K562 (cell line): ENCODE data around the gene HSPA4. TPM values are rescaled to one million over a fixed set of nuclear protein-coding genes. Genes with fewer than 3 reads are reported as not detected.

ENCODE experiments used
- HEY1 ChIP-seq: fragments of 250-450 bp; sonication (Bioruptor Pico); IDR thresholded peaks from 2 replicates; pipeline ENCODE4 v1.5.0; 2020; ENCODE audit warnings: mild to moderate bottlenecking, moderate library complexity, borderline replicate concordance
- PCBP1 ChIP-seq: fragments of 200-400 bp; formaldehyde crosslinking; IDR thresholded peaks from 2 replicates; pipeline ENCODE4 v1.6.1; 2018; ENCODE audit warnings: mild to moderate bottlenecking, low read depth, low read length; ENCODE audit not compliant: poor library complexity, severe bottlenecking
- POLR2H ChIP-seq: IDR thresholded peaks from 2 replicates; pipeline ENCODE4 v1.6.1; 2016; ENCODE audit warnings: missing genetic modification characterization, low read depth, mild to moderate bottlenecking, control low read depth, missing compliant biosample characterization, moderate library complexity
- RUNX1 ChIP-seq: sonication (generic); IDR thresholded peaks from 2 replicates; pipeline ENCODE4 v1.6.1; 2016; ENCODE audit warnings: antibody characterized with exemption, low read depth
- SP2 ChIP-seq: IDR thresholded peaks from 2 replicates; pipeline ENCODE4 v1.6.1; 2011; ENCODE audit warnings: mild to moderate bottlenecking, low read depth, low read length, moderate library complexity; ENCODE audit not compliant: poor library complexity, severe bottlenecking; ENCODE audit errors: extremely low read depth
- YBX1 ChIP-seq: fragments of 450-650 bp; IDR thresholded peaks from 2 replicates; pipeline ENCODE4 v1.7.1; 2016; ENCODE audit warnings: mild to moderate bottlenecking
- ZBTB49 ChIP-seq: sonication (generic); formaldehyde crosslinking; IDR thresholded peaks from 2 replicates; pipeline ENCODE4 v1.8.0; 2022; ENCODE audit warnings: missing genetic modification reagents, mild to moderate bottlenecking, borderline replicate concordance
- ZNF324 ChIP-seq: fragments of 250-450 bp; sonication (Bioruptor Pico); IDR thresholded peaks from 2 replicates; pipeline ENCODE4 v1.4.0; 2020; ENCODE audit warnings: mild to moderate bottlenecking
- ZNF407 ChIP-seq: fragments of 450-650 bp; IDR thresholded peaks from 2 replicates; pipeline ENCODE4 v1.6.1; 2016; ENCODE audit warnings: low read depth
- ZNF584 ChIP-seq: fragments of 200-800 bp; sonication (Bioruptor generic); IDR thresholded peaks from 2 replicates; pipeline ENCODE4 v1.6.1; 2016; ENCODE audit warnings: low read depth, mild to moderate bottlenecking, missing genetic modification characterization, missing compliant biosample characterization
- ZNF766 ChIP-seq: fragments of 200-800 bp; sonication (Bioruptor generic); conservative IDR thresholded peaks from 2 replicates; pipeline ENCODE4 v1.6.1; 2016; ENCODE audit warnings: missing genetic modification characterization, missing compliant biosample characterization
- ZSCAN32 ChIP-seq: fragments of 450-650 bp; formaldehyde crosslinking; IDR thresholded peaks from 2 replicates; pipeline ENCODE4 v1.4.0; 2020; ENCODE audit warnings: mild to moderate bottlenecking, moderate library complexity
- polyA plus RNA-seq, 8 experiments: library from polyadenylated mRNA; depleted of rRNA in 4 of 8; stranded (reverse) in 5 of 8; unstranded in 3 of 8; fragments of >200 nt; fragmentation: Nextera tagmentation in 2 of 8; fragmentation: Illumina TruSeq in 1 of 8; extraction: Ambion mirVana in 2 of 8; extraction: Trizol in 1 of 8; gene quantifications; 2 replicates each; pipeline versions ENCODE4 v1.2.1 to v1.2.3, GENCODE V29; 2011 to 2014; ENCODE audit warnings: inconsistent platforms in 1 of 8, missing spikeins in 1 of 8
- total RNA-seq, 7 experiments: library from RNA; depleted of rRNA in 6 of 7; stranded (reverse); fragments of >200 nt in 6 of 7; fragmentation: Illumina TruSeq in 2 of 7; extraction: Trizol in 2 of 7; gene quantifications; 2 replicates each; pipeline versions ENCODE4 v1.2.1 to v1.2.3, GENCODE V29; 2011 to 2021; ENCODE audit warnings: low replicate concordance in 1 of 7
- TF ChIP-seq, protein P1 (sequence below): sonication (generic); formaldehyde crosslinking; IDR thresholded peaks from 2 replicates; pipeline ENCODE4 v1.8.0; 2023; ENCODE audit warnings: mild to moderate bottlenecking, missing genetic modification reagents
- TF ChIP-seq, protein P2 (sequence below): fragments of 250-450 bp; sonication (Bioruptor Pico); IDR thresholded peaks from 2 replicates; pipeline ENCODE4 v1.9.0; 2021; ENCODE audit warnings: mild to moderate bottlenecking

The HSPA4 gene
- total and polyA plus RNA-seq, 9 of the 15 experiments (the other 6 are each of a cell fraction or from before 2014, with no cell fraction given) = 90.3 to 286 (median 148) TPM

DNA sequence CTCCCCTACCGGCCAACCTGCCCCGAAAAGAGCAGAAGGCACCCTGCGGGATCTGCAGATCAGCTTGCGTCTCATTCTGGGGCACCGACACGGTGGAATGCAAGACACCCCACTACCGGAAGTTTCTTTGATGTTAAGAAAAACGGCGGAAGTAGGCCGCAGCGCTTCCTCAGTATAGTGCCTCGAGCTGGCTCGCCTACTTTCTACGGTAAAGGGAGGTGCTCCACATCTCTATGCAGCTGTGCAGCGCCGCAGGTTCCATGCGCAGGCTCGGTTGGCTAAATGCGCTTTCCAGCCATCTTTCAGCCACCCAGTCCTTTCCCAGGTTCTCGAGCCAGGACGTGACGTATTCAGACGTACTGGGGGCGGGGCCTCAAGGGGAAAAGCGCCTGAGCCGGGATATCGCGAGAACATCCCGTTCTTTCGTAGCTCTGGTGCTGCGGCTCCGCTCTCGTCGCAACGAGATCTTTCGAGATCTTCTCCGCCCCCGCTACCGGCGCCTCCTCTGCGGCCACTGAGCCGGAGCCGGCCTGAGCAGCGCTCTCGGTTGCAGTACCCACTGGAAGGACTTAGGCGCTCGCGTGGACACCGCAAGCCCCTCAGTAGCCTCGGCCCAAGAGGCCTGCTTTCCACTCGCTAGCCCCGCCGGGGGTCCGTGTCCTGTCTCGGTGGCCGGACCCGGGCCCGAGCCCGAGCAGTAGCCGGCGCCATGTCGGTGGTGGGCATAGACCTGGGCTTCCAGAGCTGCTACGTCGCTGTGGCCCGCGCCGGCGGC is at the start of gene HSPA4 (continued):
- TF ChIP-seq, protein P1, sequence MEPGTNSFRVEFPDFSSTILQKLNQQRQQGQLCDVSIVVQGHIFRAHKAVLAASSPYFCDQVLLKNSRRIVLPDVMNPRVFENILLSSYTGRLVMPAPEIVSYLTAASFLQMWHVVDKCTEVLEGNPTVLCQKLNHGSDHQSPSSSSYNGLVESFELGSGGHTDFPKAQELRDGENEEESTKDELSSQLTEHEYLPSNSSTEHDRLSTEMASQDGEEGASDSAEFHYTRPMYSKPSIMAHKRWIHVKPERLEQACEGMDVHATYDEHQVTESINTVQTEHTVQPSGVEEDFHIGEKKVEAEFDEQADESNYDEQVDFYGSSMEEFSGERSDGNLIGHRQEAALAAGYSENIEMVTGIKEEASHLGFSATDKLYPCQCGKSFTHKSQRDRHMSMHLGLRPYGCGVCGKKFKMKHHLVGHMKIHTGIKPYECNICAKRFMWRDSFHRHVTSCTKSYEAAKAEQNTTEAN = no peak
- TF ChIP-seq, protein P2, sequence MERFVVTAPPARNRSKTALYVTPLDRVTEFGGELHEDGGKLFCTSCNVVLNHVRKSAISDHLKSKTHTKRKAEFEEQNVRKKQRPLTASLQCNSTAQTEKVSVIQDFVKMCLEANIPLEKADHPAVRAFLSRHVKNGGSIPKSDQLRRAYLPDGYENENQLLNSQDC (CRISPR knock-in tag) = 0 out of 2 replicates have a peak, but pooled peaks have one; percentile 40
- no peak for TF ChIP-seq SP2
- 0 out of 2 replicates have a peak, but pooled peaks have one; percentile 13 for TF ChIP-seq ZBTB49 (CRISPR knock-in tag)
- no peak for TF ChIP-seq ZSCAN32 (CRISPR knock-in tag)
- TF ChIP-seq POLR2H (tag) = peak; percentile 93
- no peak for TF ChIP-seq ZNF766 (CRISPR knock-in tag)
- 0 out of 2 replicates have a peak, but pooled peaks have one; percentile 46 for TF ChIP-seq ZNF584 (CRISPR knock-in tag)
- TF ChIP-seq HEY1 (CRISPR knock-in tag) = no peak
- TF ChIP-seq YBX1 = no peak
- no peak for TF ChIP-seq RUNX1
- no peak for TF ChIP-seq ZNF407
- no peak for TF ChIP-seq PCBP1
- peak; percentile 57; the same call in 1 of the 2 replicates for TF ChIP-seq ZNF324 (CRISPR knock-in tag)
